Testis (tissue), 3 donors: ENCODE data around the gene UBE2E3. TPM values are rescaled to one million over a fixed set of nuclear protein-coding genes. Genes with fewer than 3 reads are reported as not detected.

Source experiments
- DNase-seq: peaks from one replicate; pipeline ENCODE4 v3.0.0-alpha.2; 2019
- H3K27ac ChIP-seq, 2 donors: fragments of 200-600 bp; sonication (generic); one replicate each; pipeline ENCODE4 v1.5.1; 2019
- H3K27me3 ChIP-seq: fragments of 200-600 bp; sonication (generic); one replicate; pipeline ENCODE4 v1.5.1; 2019
- H3K36me3 ChIP-seq: fragments of 200-600 bp; sonication (generic); one replicate; pipeline ENCODE4 v1.5.1; 2017; ENCODE audit warnings: low read depth; ENCODE audit errors: missing control alignments
- H3K4me1 ChIP-seq: fragments of 200-600 bp; sonication (generic); one replicate; pipeline ENCODE4 v1.5.1; 2019
- H3K4me3 ChIP-seq, 2 donors: fragments of 200-600 bp; sonication (generic); one replicate each; pipeline ENCODE4 v1.5.1; 2017 to 2019
- H3K9me3 ChIP-seq: fragments of 200-600 bp; sonication (generic); one replicate; pipeline ENCODE4 v1.5.1; 2017
- CTCF ChIP-seq, 3 experiments: fragments of 450-650 bp in 2 of 3; fragments of 200-600 bp in 1 of 3; sonication (generic) in 1 of 3; IDR thresholded peaks; one replicate each; pipeline ENCODE4 v1.5.1; 2016 to 2019; ENCODE audit warnings: antibody characterized with exemption in 3 of 3, mild to moderate bottlenecking in 2 of 3, moderate library complexity in 1 of 3
- POLR2A ChIP-seq: fragments of 450-650 bp; IDR thresholded peaks from one replicate; pipeline ENCODE4 v1.6.1; 2017; ENCODE audit warnings: antibody characterized with exemption, mild to moderate bottlenecking, moderate library complexity
- WGBS, 2 donors: methylation state at CpG; one replicate each; pipeline ENCODE4 v1.1.5; 2018; 5-methylcytosine and 5-hydroxymethylcytosine counted together
- intact Hi-C: fragments of 100-400 bp; cut with DNase I; formaldehyde crosslinking; loops from one replicate; pipeline ENCODE4 v1.15.1; 2023; ENCODE audit warnings: low total_unique reads
- polyA plus RNA-seq: library from polyadenylated mRNA; stranded (reverse); fragments of 350-450 nt; fragmentation: Illumina TruSeq; extraction: RNeasy Lipid Tissue Mini Kit (QIAGEN cat#74804); gene quantifications from one replicate; pipeline ENCODE4 v1.2.3, GENCODE V29; 2014; ENCODE audit warnings: low read depth, low replicate concordance; ENCODE audit not compliant: insufficient read depth
- total RNA-seq, 2 donors: library from RNA; depleted of rRNA; stranded (reverse); fragments of >200 nt; gene quantifications; one replicate each; pipeline ENCODE4 v1.2.3, GENCODE V29; 2016

Gene UBE2E3
- total and polyA plus RNA-seq, 3 donors from 2014 or later = 111 to 138 (median 113) TPM

DNA sequence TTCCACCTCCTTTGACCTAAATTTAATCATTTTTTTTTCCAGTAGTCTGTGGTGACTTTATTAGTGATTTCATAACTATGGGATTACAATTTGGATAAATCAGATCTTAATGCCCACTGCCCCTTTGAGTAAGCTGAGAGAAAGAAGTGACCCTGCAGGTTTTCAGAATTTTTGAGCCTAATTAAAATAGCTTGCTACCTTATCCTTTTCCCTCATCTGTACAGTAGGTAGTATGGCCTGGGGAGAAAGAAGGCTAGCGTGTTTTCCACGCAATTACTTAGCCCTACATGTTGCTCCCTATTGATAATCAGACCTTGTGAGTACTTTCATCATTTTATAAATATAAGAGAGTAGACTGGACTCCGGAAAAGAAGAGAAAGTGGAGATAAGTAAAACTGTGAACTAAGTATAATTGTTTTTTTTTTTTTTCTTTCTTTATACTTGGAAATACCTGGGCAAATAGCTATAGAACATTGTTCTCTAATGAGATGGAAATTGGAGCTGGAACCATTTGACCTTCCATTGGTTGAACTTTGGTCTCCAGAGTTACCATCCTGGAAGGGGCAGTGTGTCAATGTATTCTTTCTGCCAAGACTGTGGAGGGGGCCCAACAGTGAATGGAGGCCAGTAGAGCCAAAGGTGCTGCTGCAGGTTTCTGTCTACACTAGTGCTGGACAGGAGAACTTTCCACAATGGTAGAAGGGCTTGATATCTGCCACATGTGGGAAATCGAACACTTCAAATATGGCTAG, 26.9 kb downstream of the UBE2E3 start:
- H3K4me3 ChIP-seq = no peak overlapping the region
- no peak overlapping the region for H3K27ac ChIP-seq
- DNase-seq = no peak
- intact Hi-C loops = no loop called here
- no peaks in the 10 kb centered on the region for H3K27me3 ChIP-seq
- no peaks in the 10 kb centered on the region for H3K36me3 ChIP-seq
- H3K4me1 ChIP-seq = no peaks in the 10 kb centered on the region
- 80 to 87% methylated on average over 4 of the region's 4 CpGs for WGBS, 2 donors
- TF ChIP-seq POLR2A (no peak), CTCF (IDR thresholded peaks at IDR 0.05) (no peak)
- H3K9me3 ChIP-seq = no peaks in the 10 kb centered on the region

- Histone ChIP-seq H3K36me3 (no peaks in the 10 kb centered on the region), H3K27ac (no peak overlapping the region), H3K9me3 (no peaks in the 10 kb centered on the region), H3K4me3 (no peak overlapping the region), H3K27me3 (no peaks in the 10 kb centered on the region), H3K4me1 (no peaks in the 10 kb centered on the region)
- no peak for DNase-seq
- WGBS, 2 donors = 71 to 74% methylated on average over 3 of the region's 3 CpGs
- intact Hi-C loops = no loop called here
- TF ChIP-seq POLR2A (no peak), CTCF (IDR thresholded peaks at IDR 0.05) (no peak)
Observed at GRCh38 chr2:181008407-181008806, 28.0 kb downstream of the UBE2E3 start.

- H3K4me3 ChIP-seq = no peak overlapping the region
- no peak for DNase-seq
- no peak overlapping the region for H3K27ac ChIP-seq
- TF ChIP-seq CTCF (IDR thresholded peaks at IDR 0.05) = no peak
- H3K27me3 ChIP-seq = no peaks in the 10 kb centered on the region
- 79 to 90% methylated on average over 1 of the region's 1 CpG for WGBS, 2 donors
- no peaks in the 10 kb centered on the region for H3K9me3 ChIP-seq
- intact Hi-C loops = no loop called here
- H3K4me1 ChIP-seq = no peaks in the 10 kb centered on the region
- no peaks in the 10 kb centered on the region for H3K36me3 ChIP-seq
Observed at GRCh38 chr2:181021199-181021789, 40.9 kb downstream of the UBE2E3 start.

- Histone ChIP-seq H3K9me3 (no peaks in the 10 kb centered on the region), H3K4me3 (no peak overlapping the region), H3K4me1 (no peaks in the 10 kb centered on the region), H3K27ac (no peak overlapping the region), H3K36me3 (no peaks in the 10 kb centered on the region), H3K27me3 (no peaks in the 10 kb centered on the region)
- 64 to 83% methylated on average over 3 of the region's 3 CpGs for WGBS, 2 donors
- TF ChIP-seq POLR2A (no peak), CTCF (IDR thresholded peaks at IDR 0.05) (no peak)
- no peak for DNase-seq
- intact Hi-C loops = no loop called here
Observed at GRCh38 chr2:181022652-181023051, 42.2 kb downstream of the UBE2E3 start.

- no peaks in the 10 kb centered on the region for H3K4me1 ChIP-seq
- no peak overlapping the region for H3K27ac ChIP-seq
- no peak overlapping the region for H3K4me3 ChIP-seq
- 70 to 75% methylated on average over 3 of the region's 3 CpGs for WGBS, 2 donors
- TF ChIP-seq POLR2A = no peak
- no peak for TF ChIP-seq CTCF (IDR thresholded peaks at IDR 0.05)
- H3K9me3 ChIP-seq = no peaks in the 10 kb centered on the region
- no peaks in the 10 kb centered on the region for H3K27me3 ChIP-seq
- DNase-seq = no peak
- H3K36me3 ChIP-seq = no peaks in the 10 kb centered on the region
- intact Hi-C loops = no loop called here
Observed at GRCh38 chr2:181025004-181025403, 44.6 kb downstream of the UBE2E3 start.
